HEK293 (cell line): Measurements from ENCODE around the gene TRIP4.

ENCODE experiments used
- BCL11B ChIP-seq: fragments of 450-650 bp; formaldehyde crosslinking; IDR thresholded peaks from 2 replicates; pipeline ENCODE4 v1.5.1; 2016; ENCODE audit warnings: low read depth, missing biosample characterization, missing genetic modification characterization
- FEZF1 ChIP-seq: fragments of 450-650 bp; formaldehyde crosslinking; IDR thresholded peaks from 2 replicates; pipeline ENCODE4 v1.5.1; 2016; ENCODE audit warnings: missing biosample characterization, missing genetic modification characterization
- GLIS1 ChIP-seq: fragments of 450-650 bp; formaldehyde crosslinking; IDR thresholded peaks from 2 replicates; pipeline ENCODE4 v1.5.1; 2016; ENCODE audit warnings: missing biosample characterization, missing genetic modification characterization
- HOXC10 ChIP-seq: sonication (generic); formaldehyde crosslinking; IDR thresholded peaks from 2 replicates; pipeline ENCODE4 v1.8.1; 2023; ENCODE audit warnings: mild to moderate bottlenecking, missing genetic modification reagents
- MZF1 ChIP-seq: fragments of 450-650 bp; formaldehyde crosslinking; IDR thresholded peaks from 2 replicates; pipeline ENCODE4 v1.5.1; 2017; ENCODE audit warnings: missing biosample characterization, missing genetic modification characterization, borderline replicate concordance
- YY2 ChIP-seq: fragments of 450-650 bp; formaldehyde crosslinking; IDR thresholded peaks from 2 replicates; pipeline ENCODE4 v1.5.1; 2016; ENCODE audit warnings: missing biosample characterization, missing genetic modification characterization
- ZBTB17 ChIP-seq: fragments of 450-650 bp; formaldehyde crosslinking; IDR thresholded peaks from 2 replicates; pipeline ENCODE4 v1.5.1; 2016; ENCODE audit warnings: missing biosample characterization, missing genetic modification characterization
- ZBTB8A ChIP-seq: fragments of 450-650 bp; formaldehyde crosslinking; IDR thresholded peaks from 2 replicates; pipeline ENCODE4 v1.5.1; 2016; ENCODE audit warnings: missing biosample characterization, missing genetic modification characterization
- ZFP3 ChIP-seq: fragments of 450-650 bp; formaldehyde crosslinking; IDR thresholded peaks from 2 replicates; pipeline ENCODE4 v1.5.1; 2016; ENCODE audit warnings: low read depth, missing biosample characterization, missing genetic modification characterization
- ZNF10 ChIP-seq: fragments of 450-650 bp; formaldehyde crosslinking; IDR thresholded peaks from 2 replicates; pipeline ENCODE4 v1.5.1; 2017; ENCODE audit warnings: missing biosample characterization, missing genetic modification characterization
- ZNF169 ChIP-seq: fragments of 450-650 bp; formaldehyde crosslinking; IDR thresholded peaks from 2 replicates; pipeline ENCODE4 v1.5.1; 2016; ENCODE audit warnings: missing biosample characterization, missing genetic modification characterization
- ZNF174 ChIP-seq: fragments of 450-650 bp; formaldehyde crosslinking; IDR thresholded peaks from 2 replicates; pipeline ENCODE4 v1.5.0; 2017; ENCODE audit warnings: missing biosample characterization, mild to moderate bottlenecking, missing genetic modification characterization
- ZNF184 ChIP-seq: fragments of 450-650 bp; IDR thresholded peaks from 2 replicates; pipeline ENCODE4 v1.5.1; 2018; ENCODE audit warnings: missing biosample characterization, mild to moderate bottlenecking, missing genetic modification characterization
- ZNF221 ChIP-seq: fragments of 450-650 bp; formaldehyde crosslinking; IDR thresholded peaks from 2 replicates; pipeline ENCODE4 v1.5.1; 2017; ENCODE audit warnings: missing biosample characterization, missing genetic modification characterization, borderline replicate concordance
- ZNF292 ChIP-seq: fragments of 450-650 bp; formaldehyde crosslinking; IDR thresholded peaks from 2 replicates; pipeline ENCODE4 v1.5.1; 2016; ENCODE audit warnings: low read depth, missing biosample characterization, missing genetic modification characterization, borderline replicate concordance
- ZNF302 ChIP-seq: fragments of 450-650 bp; formaldehyde crosslinking; IDR thresholded peaks from 2 replicates; pipeline ENCODE4 v1.5.1; 2016; ENCODE audit warnings: missing biosample characterization, missing genetic modification characterization, low read depth
- ZNF311 ChIP-seq: fragments of 450-650 bp; formaldehyde crosslinking; IDR thresholded peaks from 2 replicates; pipeline ENCODE4 v1.5.1; 2017; ENCODE audit warnings: missing biosample characterization, missing genetic modification characterization, borderline replicate concordance
- ZNF324 ChIP-seq: fragments of 450-650 bp; formaldehyde crosslinking; IDR thresholded peaks from 2 replicates; pipeline ENCODE4 v1.5.1; 2016; ENCODE audit warnings: missing biosample characterization, missing genetic modification characterization
- ZNF37A ChIP-seq: fragments of 450-650 bp; IDR thresholded peaks from 2 replicates; pipeline ENCODE4 v1.5.1; 2018; ENCODE audit warnings: missing biosample characterization, missing genetic modification characterization
- ZNF426 ChIP-seq: fragments of 450-650 bp; formaldehyde crosslinking; IDR thresholded peaks from 2 replicates; pipeline ENCODE4 v1.5.1; 2017; ENCODE audit warnings: missing biosample characterization, missing genetic modification characterization, mild to moderate bottlenecking, inconsistent platforms, moderate library complexity
- ZNF433 ChIP-seq: fragments of 450-650 bp; formaldehyde crosslinking; IDR thresholded peaks from 2 replicates; pipeline ENCODE4 v1.5.1; 2016; ENCODE audit warnings: missing biosample characterization, missing genetic modification characterization, low read depth
- ZNF555 ChIP-seq: fragments of 450-650 bp; formaldehyde crosslinking; conservative IDR thresholded peaks from 2 replicates; pipeline ENCODE4 v1.5.1; 2017; ENCODE audit warnings: missing biosample characterization, mild to moderate bottlenecking, missing genetic modification characterization, inconsistent platforms
- ZNF585B ChIP-seq: fragments of 450-650 bp; formaldehyde crosslinking; IDR thresholded peaks from 2 replicates; pipeline ENCODE4 v1.5.1; 2016; ENCODE audit warnings: missing biosample characterization, missing genetic modification characterization
- ZNF76 ChIP-seq: fragments of 450-650 bp; formaldehyde crosslinking; IDR thresholded peaks from 2 replicates; pipeline ENCODE4; 2016; ENCODE audit warnings: low read depth, missing biosample characterization, missing genetic modification characterization, borderline replicate concordance
- TF ChIP-seq, protein P1 (sequence below): fragments of 450-650 bp; formaldehyde crosslinking; optimal IDR thresholded peaks from 2 replicates; pipeline ENCODE3; 2016; ENCODE audit warnings: missing biosample characterization, mild to moderate bottlenecking, missing genetic modification characterization
- TF ChIP-seq, protein P2 (sequence below): fragments of 450-650 bp; formaldehyde crosslinking; IDR thresholded peaks from 2 replicates; pipeline ENCODE4 v1.5.1; 2016; ENCODE audit warnings: missing biosample characterization, missing genetic modification characterization
- TF ChIP-seq, protein P3 (sequence below): fragments of 450-650 bp; formaldehyde crosslinking; IDR thresholded peaks from 2 replicates; pipeline ENCODE4 v1.5.1; 2016; ENCODE audit warnings: missing biosample characterization, missing genetic modification characterization
- TF ChIP-seq, protein P4 (sequence below): fragments of 450-650 bp; formaldehyde crosslinking; IDR thresholded peaks from 2 replicates; pipeline ENCODE4 v1.5.1; 2016; ENCODE audit warnings: missing biosample characterization, missing genetic modification characterization
- TF ChIP-seq, protein P5 (sequence below): fragments of 450-650 bp; formaldehyde crosslinking; IDR thresholded peaks from 2 replicates; pipeline ENCODE4 v1.5.1; 2016; ENCODE audit warnings: missing biosample characterization, missing genetic modification characterization
- TF ChIP-seq, protein P6 (sequence below): fragments of 450-650 bp; IDR thresholded peaks from 2 replicates; pipeline ENCODE4 v1.5.1; 2018; ENCODE audit warnings: missing biosample characterization, missing genetic modification characterization

Gene TRIP4

DNA sequence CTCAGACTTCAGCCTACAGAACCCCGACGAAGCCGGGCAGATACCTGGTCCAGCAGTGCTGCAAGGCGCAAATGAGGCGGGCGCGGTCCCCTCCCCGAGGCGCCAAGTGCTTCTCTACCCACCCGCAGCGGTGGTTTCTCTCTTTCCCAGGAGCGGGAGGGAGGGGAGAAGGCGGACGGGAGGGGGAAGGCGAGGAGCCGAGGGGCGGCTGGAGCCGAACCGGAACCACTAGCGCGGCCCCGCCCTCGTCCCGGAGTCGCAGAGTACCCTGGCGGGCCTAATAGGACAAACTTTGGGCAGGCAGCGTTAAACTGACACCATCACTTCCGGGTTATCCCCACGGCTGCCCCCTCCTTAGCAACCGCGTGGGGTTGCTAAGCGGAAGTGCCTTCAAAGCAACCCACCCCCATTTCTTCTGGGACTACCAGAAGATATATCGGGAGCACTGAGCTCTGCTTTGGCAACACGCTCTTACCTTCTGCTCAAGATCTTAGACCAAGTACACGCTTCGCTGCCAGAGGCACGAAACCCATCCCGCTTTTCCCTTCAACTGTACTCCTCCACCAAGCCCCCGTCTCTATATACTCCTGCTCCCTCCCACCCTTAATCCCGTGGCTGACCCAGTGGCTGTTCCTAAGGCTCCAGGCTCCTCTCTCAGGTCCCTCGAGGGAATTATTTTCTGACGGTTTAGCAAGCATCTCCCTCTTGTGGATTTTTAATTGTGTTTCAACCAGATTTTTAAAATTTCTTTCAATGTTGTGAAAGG is 31.5 kb upstream of the TRIP4 start, which contains the start of gene CSNK1G1 (continued):
- TF ChIP-seq ZBTB17 (peak; percentile 89), ZNF426 (no peak), ZNF221 (no peak), ZBTB8A (tag by site-specific recombination) (peak; percentile 71), ZNF324 (tag by site-specific recombination) (no peak), MZF1 (tag by site-specific recombination) (0 out of 2 replicates have a peak, but pooled peaks have one; percentile 18), ZNF37A (no peak), BCL11B (tag by site-specific recombination) (no peak), ZNF311 (no peak), ZNF169 (no peak), FEZF1 (tag by site-specific recombination) (no peak), ZNF555 (tag by site-specific recombination) (no peak), ZNF433 (no peak), ZNF292 (tag by site-specific recombination) (no peak), ZNF10 (tag by site-specific recombination) (no peak; the same call in 1 of the 2 replicates), GLIS1 (tag by site-specific recombination) (peak; percentile 69), YY2 (tag by site-specific recombination) (no peak), ZNF585B (tag by site-specific recombination) (no peak), ZNF174 (tag by site-specific recombination) (no peak), HOXC10 (CRISPR knock-in tag) (no peak), ZNF184 (no peak), ZFP3 (tag by site-specific recombination) (no peak), ZNF76 (tag by site-specific recombination) (no peak), ZNF302 (no peak)
- TF ChIP-seq, protein P1, sequence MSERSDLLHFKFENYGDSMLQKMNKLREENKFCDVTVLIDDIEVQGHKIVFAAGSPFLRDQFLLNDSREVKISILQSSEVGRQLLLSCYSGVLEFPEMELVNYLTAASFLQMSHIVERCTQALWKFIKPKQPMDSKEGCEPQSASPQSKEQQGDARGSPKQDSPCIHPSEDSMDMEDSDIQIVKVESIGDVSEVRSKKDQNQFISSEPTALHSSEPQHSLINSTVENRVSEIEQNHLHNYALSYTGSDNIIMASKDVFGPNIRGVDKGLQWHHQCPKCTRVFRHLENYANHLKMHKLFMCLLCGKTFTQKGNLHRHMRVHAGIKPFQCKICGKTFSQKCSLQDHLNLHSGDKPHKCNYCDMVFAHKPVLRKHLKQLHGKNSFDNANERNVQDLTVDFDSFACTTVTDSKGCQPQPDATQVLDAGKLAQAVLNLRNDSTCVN (tag by site-specific recombination) = peak; percentile 22
- TF ChIP-seq, protein P2, sequence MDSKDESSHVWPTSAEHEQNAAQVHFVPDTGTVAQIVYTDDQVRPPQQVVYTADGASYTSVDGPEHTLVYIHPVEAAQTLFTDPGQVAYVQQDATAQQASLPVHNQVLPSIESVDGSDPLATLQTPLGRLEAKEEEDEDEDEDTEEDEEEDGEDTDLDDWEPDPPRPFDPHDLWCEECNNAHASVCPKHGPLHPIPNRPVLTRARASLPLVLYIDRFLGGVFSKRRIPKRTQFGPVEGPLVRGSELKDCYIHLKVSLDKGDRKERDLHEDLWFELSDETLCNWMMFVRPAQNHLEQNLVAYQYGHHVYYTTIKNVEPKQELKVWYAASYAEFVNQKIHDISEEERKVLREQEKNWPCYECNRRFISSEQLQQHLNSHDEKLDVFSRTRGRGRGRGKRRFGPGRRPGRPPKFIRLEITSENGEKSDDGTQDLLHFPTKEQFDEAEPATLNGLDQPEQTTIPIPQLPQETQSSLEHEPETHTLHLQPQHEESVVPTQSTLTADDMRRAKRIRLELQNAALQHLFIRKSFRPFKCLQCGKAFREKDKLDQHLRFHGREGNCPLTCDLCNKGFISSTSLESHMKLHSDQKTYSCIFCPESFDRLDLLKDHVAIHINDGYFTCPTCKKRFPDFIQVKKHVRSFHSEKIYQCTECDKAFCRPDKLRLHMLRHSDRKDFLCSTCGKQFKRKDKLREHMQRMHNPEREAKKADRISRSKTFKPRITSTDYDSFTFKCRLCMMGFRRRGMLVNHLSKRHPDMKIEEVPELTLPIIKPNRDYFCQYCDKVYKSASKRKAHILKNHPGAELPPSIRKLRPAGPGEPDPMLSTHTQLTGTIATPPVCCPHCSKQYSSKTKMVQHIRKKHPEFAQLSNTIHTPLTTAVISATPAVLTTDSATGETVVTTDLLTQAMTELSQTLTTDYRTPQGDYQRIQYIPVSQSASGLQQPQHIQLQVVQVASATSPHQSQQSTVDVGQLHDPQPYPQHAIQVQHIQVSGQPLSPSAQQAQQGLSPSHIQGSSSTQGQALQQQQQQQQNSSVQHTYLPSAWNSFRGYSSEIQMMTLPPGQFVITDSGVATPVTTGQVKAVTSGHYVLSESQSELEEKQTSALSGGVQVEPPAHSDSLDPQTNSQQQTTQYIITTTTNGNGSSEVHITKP (tag by site-specific recombination) = peak; percentile 38; the same call in 1 of the 2 replicates
- TF ChIP-seq, protein P3, sequence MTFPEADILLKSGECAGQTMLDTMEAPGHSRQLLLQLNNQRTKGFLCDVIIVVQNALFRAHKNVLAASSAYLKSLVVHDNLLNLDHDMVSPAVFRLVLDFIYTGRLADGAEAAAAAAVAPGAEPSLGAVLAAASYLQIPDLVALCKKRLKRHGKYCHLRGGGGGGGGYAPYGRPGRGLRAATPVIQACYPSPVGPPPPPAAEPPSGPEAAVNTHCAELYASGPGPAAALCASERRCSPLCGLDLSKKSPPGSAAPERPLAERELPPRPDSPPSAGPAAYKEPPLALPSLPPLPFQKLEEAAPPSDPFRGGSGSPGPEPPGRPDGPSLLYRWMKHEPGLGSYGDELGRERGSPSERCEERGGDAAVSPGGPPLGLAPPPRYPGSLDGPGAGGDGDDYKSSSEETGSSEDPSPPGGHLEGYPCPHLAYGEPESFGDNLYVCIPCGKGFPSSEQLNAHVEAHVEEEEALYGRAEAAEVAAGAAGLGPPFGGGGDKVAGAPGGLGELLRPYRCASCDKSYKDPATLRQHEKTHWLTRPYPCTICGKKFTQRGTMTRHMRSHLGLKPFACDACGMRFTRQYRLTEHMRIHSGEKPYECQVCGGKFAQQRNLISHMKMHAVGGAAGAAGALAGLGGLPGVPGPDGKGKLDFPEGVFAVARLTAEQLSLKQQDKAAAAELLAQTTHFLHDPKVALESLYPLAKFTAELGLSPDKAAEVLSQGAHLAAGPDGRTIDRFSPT (tag by site-specific recombination) = no peak
- TF ChIP-seq, protein P4, sequence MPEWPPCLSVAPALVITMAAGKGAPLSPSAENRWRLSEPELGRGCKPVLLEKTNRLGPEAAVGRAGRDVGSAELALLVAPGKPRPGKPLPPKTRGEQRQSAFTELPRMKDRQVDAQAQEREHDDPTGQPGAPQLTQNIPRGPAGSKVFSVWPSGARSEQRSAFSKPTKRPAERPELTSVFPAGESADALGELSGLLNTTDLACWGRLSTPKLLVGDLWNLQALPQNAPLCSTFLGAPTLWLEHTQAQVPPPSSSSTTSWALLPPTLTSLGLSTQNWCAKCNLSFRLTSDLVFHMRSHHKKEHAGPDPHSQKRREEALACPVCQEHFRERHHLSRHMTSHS (tag by site-specific recombination) = no peak
- TF ChIP-seq, protein P5, sequence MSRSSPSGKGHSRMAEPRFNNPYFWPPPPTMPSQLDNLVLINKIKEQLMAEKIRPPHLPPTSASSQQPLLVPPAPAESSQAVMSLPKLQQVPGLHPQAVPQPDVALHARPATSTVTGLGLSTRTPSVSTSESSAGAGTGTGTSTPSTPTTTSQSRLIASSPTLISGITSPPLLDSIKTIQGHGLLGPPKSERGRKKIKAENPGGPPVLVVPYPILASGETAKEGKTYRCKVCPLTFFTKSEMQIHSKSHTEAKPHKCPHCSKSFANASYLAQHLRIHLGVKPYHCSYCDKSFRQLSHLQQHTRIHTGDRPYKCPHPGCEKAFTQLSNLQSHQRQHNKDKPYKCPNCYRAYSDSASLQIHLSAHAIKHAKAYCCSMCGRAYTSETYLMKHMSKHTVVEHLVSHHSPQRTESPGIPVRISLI = no peak
- TF ChIP-seq, protein P6, sequence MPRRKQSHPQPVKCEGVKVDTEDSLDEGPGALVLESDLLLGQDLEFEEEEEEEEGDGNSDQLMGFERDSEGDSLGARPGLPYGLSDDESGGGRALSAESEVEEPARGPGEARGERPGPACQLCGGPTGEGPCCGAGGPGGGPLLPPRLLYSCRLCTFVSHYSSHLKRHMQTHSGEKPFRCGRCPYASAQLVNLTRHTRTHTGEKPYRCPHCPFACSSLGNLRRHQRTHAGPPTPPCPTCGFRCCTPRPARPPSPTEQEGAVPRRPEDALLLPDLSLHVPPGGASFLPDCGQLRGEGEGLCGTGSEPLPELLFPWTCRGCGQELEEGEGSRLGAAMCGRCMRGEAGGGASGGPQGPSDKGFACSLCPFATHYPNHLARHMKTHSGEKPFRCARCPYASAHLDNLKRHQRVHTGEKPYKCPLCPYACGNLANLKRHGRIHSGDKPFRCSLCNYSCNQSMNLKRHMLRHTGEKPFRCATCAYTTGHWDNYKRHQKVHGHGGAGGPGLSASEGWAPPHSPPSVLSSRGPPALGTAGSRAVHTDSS (tag by site-specific recombination) = no peak
